GM10266 (cell line): ENCODE data around the gene SPSB3.

ENCODE experiments used
- DNase-seq: peaks from one replicate; pipeline ENCODE4 v3.0.0; 2012; ENCODE audit errors: extremely low spot score
- TF ChIP-seq, protein P1 (sequence below): IDR thresholded peaks from 2 replicates; pipeline ENCODE4 v1.5.1; 2012; ENCODE audit warnings: mild to moderate bottlenecking, low read depth; ENCODE audit not compliant: control insufficient read depth, insufficient read depth; ENCODE audit errors: missing control alignments

SPSB3 gene

DNA sequence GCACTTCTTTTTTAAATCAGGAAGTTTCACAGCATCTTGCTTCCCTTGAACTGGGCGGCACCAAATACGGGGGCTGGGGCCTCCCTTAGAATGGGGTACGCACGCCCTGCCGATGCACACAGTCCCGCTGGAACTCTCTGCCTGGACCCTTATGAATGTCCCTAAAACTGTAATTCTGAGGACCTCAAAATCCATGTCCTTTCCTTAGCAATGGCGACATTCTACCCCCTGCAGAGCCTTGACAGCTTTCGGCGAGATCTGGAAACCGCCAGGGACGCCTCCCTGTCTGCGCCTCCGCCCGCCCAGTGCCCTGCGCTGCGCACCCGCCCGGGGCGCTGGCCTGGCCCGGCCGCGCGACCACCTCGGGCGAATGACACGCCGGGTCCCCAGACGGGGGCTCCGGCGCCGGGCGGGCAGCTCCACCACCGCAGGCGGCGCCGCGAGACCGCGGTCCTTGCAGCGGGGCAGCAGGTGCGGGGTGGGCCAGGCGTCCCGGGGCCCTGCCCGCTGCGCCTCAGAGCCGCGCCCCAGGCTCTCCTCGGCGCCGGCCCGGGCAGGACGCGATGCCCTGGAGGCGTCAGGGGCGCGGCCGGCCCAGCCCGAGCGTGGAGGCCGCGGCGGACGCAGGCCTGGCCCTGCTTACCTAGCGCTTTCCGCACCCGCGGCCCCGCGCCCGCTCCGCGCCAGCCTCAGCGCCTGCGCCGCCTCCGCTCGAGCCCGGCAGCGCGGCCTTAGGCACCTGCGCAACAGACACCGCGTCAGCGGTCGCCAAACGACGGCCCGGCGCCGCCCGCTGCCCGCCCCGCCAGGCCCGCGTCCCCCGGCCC lies 43.7 kb upstream of the SPSB3 start:
- DNase-seq, result peak; percentile 94
- TF ChIP-seq, protein P1, sequence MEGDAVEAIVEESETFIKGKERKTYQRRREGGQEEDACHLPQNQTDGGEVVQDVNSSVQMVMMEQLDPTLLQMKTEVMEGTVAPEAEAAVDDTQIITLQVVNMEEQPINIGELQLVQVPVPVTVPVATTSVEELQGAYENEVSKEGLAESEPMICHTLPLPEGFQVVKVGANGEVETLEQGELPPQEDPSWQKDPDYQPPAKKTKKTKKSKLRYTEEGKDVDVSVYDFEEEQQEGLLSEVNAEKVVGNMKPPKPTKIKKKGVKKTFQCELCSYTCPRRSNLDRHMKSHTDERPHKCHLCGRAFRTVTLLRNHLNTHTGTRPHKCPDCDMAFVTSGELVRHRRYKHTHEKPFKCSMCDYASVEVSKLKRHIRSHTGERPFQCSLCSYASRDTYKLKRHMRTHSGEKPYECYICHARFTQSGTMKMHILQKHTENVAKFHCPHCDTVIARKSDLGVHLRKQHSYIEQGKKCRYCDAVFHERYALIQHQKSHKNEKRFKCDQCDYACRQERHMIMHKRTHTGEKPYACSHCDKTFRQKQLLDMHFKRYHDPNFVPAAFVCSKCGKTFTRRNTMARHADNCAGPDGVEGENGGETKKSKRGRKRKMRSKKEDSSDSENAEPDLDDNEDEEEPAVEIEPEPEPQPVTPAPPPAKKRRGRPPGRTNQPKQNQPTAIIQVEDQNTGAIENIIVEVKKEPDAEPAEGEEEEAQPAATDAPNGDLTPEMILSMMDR, result no peak

DNA sequence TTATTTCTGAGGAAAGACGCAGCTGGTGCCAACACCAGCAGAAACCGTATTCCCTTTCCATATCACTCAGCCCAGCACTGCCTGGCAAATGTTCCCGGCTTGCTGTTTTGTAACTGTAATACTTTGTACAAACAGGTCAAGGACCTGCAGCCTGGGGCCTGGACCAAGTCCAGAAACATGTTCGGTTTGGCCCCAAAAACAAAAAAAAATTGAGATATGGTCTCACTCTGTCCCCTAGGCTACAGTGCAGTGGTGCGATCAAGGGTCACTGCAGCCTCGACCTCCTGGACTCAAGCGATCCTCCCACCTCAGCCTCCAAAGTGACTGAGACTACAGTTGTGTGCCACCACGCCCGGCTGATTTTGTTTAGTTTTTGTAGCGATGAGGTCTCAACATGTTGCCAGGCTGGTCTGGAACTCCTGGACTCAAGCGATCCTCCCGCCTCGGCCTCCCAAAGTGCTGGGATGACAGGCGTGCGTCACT lies 43.1 kb upstream of the SPSB3 start:
- TF ChIP-seq, protein P1, result no peak
- DNase-seq, result no peak

GRCh38 chr16:1823821-1824220 lies 41.5 kb upstream of the SPSB3 start:
- DNase-seq, result no peak
- TF ChIP-seq, protein P1, result peak; percentile 28

DNA sequence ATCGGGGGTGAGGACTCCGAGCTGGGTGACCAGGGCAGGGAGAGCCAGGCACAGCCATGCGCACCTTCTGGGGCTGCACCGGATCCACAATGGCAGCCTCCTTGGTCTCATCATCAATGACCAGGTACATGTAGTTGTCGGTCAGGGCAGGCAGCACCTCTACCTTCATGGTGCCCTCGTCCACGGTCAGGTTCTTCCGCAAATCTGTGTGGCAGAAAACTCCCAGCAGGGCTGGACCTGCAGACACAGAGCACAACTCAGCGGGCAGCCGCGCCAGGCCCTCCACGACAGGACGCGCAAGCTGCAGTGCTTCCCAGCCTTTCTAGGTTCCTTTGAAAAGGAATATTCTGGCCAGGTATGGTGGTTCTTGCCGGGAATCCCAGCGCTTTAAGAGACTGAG lies 40.4 kb upstream of the SPSB3 start:
- TF ChIP-seq, protein P1, result no peak
- no peak for DNase-seq

DNA sequence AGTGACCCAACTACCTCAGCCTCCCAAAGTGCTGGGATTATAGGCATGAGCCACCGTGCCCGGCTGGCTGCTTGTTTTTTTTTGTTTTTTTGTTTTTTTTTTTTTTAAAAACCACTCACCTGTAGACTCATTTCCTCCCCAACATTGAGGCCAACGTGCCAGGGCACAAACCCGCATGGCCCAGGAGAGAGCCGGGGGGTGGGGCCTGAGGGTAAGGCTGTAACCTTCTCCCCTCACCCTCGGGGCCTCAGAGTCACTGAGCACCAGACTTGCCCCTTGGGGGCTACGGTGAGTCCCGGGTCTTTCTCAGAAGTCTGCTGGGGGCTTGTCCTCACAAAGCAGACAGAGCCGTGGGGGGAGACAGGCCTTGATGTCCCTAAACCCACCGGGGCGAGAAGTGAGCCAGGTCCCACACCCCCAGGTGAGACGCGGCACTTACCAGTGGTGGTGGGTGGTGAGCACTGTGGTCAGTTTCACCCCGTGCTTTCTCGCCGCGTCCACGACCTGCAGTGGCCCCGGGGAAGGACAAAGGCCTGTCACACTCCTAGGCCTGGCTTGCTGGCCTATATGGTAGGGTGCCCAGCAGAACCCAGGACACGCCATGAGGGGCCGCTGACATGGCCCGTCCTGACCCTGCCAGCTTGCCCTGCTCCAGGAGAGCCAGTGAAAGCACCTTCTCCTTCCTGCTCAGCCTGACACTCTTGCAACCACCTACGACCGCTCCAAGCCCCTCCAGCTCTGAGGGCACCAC lies 39.7 kb upstream of the SPSB3 start:
- TF ChIP-seq, protein P1, result no peak
- DNase-seq, result no peak

DNA sequence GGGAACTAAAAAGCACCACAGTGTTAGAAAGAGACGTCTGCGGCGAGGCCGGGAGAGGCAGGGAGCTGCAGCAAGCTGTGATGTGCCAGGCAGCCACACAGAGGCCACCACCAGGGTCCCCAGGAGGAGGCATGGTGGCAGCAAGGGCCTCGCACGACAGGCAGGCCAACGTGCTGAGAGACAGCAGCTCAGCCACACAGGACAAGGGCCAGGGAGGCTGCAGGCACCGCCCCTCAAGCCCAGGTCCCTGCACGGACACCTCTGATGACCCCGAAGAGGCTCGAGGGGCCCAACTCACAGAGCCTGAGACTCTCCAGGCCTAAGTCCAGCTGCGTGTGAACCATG lies 38.5 kb upstream of the SPSB3 start:
- no peak for DNase-seq

More for the DNA sequence above, 38.5 kb upstream of the SPSB3 start:
- TF ChIP-seq, protein P1, result no peak
